G401 (cell line): ENCODE measurements around the gene WDR18. TPM values are rescaled to one million over a fixed set of nuclear protein-coding genes. Genes with fewer than 3 reads are reported as not detected.
"Not testable (repeated sequence)": the region's sequence is repeated elsewhere in the genome, so short reads cannot be mapped to it uniquely, and the experiment has no call there.

ENCODE experiments used
- DNase-seq: peaks from one replicate; pipeline ENCODE4 v3.0.0-alpha.2; 2015; ENCODE audit warnings: low spot score
- in situ Hi-C: cut with HindIII; loops from 2 replicates; pipeline ENCODE4 v1.10.0; 2016; ENCODE audit warnings: low sequenced_read_pairs, mixed read lengths
- total RNA-seq: library from RNA; depleted of rRNA; stranded (reverse); fragments of >200 nt; shearing (Covaris generic); gene quantifications from 2 replicates; pipeline ENCODE4 v1.2.3, GENCODE V29; 2014

Gene WDR18
- total RNA-seq, 1 experiment from 2014 or later: 176 TPM

DNA sequence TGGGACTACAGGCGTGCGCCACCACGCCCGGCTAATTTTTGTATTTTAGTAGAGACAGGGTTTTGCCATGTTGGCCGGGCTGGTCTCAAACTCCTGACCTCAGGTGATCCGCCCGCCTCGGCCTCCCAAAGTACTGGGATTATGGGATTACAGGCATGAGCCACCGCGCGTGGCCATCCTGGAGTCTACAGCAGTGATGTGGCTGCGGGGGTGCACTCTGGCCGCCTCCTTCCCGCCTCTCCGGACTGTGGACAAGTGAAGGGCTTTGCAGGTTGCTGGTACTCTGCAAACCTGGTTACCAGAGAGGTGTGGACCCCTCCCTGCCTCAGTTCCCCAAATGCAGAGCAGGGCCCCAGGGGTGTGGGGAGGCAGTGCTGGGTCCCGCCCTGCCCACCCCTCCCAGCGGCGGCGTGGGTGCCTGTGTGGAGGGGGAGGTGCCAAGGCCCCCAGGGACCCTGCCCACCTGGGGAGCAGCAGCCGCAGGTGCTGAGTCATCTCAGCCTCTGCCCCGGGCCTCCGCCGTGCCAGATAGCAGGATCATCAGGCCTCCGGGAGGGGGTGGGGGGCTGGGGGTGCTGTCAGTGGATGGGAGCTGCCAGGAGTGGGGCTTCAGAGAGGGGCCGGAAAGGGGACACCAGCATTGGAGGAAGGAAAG lies 35.2 kb upstream of the WDR18 start:
- no peak for DNase-seq
- in situ Hi-C loops: no loop called here

- DNase-seq: no peak
- in situ Hi-C loops: no loop called here
Observed at GRCh38 chr19:950352-951066, 33.6 kb upstream of the WDR18 start.

- no peak for DNase-seq
- in situ Hi-C loops: no loop called here
Observed at GRCh38 chr19:952049-952679, 32.0 kb upstream of the WDR18 start.

- in situ Hi-C loops: no loop called here
- no peak for DNase-seq
Observed at GRCh38 chr19:952680-953444, 31.3 kb upstream of the WDR18 start.

GRCh38 chr19:953445-954271 lies 30.5 kb upstream of the WDR18 start:
- in situ Hi-C loops: no loop called here
- DNase-seq: no peak

DNA sequence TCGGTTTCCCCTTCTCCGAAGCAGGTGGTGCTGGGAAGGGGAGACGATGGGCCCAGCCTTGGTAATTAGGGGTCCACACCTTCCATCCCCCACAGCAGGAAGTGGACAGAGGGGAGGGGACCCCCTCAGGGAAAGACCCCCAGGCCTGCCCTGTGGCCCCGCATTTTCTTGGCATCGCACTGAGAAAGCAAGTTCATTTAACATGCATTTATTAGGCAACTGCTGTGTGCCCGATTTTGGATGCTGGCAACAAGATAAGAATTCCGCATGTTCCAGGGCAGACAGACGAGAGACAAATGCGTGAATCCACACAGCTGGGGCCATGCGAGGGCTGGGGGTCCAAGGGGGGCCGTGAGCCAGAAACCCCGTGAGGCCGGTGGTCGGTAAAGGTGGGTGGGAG lies 29.9 kb upstream of the WDR18 start:
- DNase-seq: no peak
- in situ Hi-C loops: no loop called here

DNA sequence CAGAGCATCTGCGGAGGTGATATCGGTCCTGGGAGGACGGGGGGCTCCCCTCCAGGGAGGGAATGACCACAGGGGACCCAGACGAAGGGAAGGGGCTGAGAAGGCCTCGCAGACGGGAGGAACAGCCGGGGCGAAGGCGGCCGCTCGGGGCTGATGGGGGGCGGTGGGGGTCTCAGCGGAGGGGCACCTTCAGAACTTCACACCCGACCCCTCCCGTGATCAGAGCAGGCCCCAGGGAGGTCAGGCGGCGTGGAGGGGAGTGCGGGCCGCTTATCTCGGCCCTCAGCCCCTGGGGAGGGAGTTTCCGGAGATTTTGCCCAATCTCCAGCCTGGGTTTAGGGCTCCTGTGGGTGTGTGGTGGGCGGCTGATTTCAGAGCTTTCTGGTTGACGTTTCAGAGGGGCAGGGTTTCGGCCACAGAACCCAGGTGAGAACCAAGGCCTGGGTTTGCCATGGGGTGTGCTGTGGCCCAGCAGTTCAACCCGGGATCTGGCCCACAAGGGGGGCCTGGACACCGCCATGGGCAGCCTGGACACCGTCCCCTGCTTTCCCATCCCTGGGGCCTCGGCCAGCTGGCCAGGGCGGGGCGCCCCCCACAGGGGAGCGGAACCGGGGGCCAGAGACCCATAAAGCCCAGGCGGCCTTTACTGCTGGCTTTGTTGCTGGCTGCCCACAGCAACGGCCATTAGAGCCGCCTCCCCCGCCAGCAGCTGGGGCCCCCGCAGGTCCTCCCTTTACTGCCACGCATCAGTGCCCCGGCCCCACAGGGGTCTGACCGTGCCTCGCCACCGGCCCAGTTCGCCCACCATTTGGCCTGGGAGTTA lies 29.3 kb upstream of the WDR18 start:
- in situ Hi-C loops: no loop called here
- DNase-seq: peak; percentile 15

- in situ Hi-C loops: no loop called here
- DNase-seq: peak; percentile 18
Observed at GRCh38 chr19:955803-956765, 28.1 kb upstream of the WDR18 start.

DNA sequence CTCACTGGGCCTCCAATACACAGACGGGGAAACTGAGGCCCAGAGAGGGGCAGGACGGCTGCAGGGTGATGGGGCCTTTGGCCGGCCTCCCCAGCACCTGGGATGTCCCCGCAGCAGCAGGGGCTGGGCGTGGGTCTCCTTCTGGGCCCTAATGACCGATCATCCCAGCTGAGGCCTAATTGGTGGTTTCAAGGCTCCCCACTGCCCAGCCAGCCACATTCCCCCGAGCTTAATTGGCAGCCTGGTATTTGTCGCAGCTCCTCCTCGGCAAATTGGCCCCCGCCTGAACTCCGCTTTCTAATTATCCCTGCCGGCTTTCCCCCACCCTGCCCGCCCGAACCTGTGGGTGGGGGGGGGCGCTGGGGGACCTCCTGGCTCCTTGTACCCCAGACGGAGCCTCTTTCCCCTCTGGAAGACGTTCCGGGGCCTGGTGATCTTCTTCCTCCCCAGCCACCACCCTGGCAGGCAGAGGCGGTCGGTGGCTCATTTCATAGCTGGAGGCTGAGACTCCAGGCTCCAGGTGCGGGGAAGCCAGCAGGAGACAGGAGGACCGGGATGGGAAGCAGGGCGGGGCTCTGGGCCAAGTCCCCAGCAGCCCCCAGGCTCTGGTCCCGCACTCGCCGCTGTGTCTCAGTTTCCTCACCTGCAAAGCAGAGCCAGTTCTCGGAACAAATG lies 27.2 kb upstream of the WDR18 start:
- in situ Hi-C loops: no loop called here
- DNase-seq: peak; percentile 46

DNA sequence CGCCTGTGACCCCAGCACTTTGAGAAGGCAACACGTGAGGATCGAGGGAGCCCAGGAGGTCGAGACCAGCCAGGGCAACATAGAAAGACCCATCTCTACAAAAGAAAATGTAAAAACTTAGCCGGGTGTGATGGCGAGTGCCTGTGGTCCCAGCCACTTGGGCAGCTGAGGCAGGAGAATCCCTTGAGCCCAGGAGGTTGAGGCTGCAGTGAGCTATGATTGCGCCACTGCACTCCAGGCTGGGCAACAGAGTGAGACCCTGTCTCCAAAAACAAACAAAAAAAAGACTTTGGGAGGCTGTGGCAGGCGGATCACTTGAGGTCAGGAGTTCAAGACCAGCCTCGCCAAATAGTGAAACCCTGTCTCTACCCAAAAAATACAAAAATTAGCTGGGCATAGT lies 26.6 kb upstream of the WDR18 start:
- in situ Hi-C loops, DNase-seq: not testable (repeated sequence)

- in situ Hi-C loops: no loop called here
- DNase-seq: no peak
Observed at GRCh38 chr19:958967-959855, 24.9 kb upstream of the WDR18 start.

GRCh38 chr19:960020-960419 lies 24.1 kb upstream of the WDR18 start:
- DNase-seq: no peak
- in situ Hi-C loops: no loop called here

DNA sequence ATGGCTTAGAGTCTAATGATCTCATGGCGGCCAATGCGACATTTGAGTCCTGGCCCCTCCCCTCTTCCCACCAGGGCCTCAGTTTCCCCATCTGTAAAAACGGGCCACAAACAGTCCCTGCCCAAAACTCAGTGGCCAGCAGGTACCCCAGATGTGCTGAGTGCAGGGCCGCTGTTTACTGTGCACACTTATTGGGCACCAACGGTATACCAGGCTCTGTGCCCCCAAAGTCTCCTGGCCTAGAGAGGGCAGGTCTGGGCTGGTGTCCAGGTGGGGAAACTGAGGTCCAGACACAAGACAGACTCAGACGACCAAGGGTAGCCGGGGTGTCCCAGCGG lies 23.6 kb upstream of the WDR18 start:
- in situ Hi-C loops: no loop called here
- no peak for DNase-seq

DNA sequence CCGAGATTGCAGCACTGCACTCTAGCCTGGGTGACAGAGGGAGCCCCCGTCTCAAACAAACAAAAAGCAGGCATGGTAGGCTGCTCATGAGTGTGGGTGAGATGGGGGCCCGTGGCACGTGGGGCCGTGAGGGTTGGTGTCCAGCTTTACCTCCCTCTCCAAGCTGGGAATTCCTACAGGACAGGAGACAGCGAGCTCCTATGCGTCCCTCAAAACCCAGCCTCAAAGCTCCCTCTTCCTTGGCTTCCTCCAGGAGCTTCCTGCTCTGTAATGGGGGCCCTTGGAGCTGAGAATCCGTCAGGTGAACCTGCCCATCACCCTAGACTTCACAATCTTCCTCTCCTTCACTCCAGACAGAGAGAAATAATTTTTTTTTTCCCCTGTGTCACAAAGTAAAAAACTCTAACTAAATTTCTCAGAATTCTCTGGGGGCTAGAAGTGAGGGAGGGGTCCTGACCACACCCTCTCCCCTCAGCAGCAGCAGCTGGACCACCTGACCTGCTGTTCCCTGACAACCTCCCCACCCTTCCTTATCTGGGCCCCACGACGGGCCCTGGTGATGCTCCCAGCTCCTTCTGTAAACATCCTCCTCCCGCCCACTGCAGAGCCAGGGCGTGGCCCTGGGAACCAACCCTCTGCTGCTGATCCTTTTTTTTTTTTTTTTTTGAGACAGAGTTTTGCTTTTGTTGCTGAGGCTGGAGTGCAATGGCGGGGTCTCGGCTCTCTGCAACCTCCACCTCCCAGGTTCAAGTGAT lies 22.1 kb upstream of the WDR18 start:
- in situ Hi-C loops: no loop called here
- DNase-seq: no peak

DNA sequence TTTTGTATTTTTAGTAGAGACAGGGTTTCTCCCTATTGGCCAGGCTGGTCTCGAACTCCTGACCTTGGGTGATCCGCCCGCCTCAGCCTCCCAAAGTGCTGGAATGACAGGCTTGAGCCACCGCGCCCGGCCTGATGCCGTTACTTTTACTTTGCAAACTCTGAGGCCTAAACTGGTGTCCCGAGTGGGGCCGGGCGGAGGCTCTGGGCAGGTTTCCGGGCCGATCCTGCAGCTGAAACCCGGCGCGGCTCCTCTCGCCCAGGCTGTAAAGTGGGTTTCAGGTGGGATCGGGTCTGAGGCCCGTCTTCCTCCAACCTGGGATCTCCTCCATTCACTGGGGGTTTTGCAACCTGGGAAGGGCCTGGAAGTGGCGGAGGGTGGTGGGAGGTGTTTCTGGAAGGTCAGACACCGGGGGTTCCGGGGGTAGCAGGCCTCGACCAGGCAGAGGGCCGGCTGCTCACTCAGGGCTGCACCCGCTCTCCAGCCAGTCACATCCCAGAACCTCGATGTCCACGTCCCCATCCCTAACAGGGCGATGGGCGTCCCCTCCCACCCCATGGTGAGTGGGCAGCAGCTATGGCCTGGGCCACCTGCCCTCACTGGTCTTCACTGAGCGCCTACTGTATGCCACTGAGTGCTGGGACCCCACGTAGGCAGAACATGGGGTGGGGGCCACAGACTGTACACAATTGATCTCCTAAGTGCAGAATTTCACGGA lies 21.3 kb upstream of the WDR18 start:
- in situ Hi-C loops: no loop called here

More for the DNA sequence above, 21.3 kb upstream of the WDR18 start:
- DNase-seq: no peak
